Stimulated activated CD4-positive, alpha-beta T cell treated with anti-CD3 and anti-CD28 coated beads, Interleukin-1b, Interleukin-23, amount 100 ng/mL, for 1 hour (primary cell): ENCODE data around the gene KEL.

Experiments used
- DNase-seq, 2 donors: peaks; one replicate each; pipeline ENCODE4 v3.0.0-alpha.2; 2020; ENCODE audit warnings: low read depth in 2 of 2

KEL gene

GRCh38 chr7:142898377-142899170, 63.6 kb downstream of the KEL start:
- DNase-seq: no peak

- no peak for DNase-seq
These were observed 64.5 kb downstream of the KEL start for GRCh38 chr7:142897691-142898090.

GRCh38 chr7:142896741-142897379, 65.3 kb downstream of the KEL start:
- DNase-seq: no peak

GRCh38 chr7:142896151-142896550, 66.0 kb downstream of the KEL start:
- no peak for DNase-seq

- no peak for DNase-seq
These were observed 67.1 kb downstream of the KEL start for GRCh38 chr7:142894985-142895593.

GRCh38 chr7:142894112-142894984, 67.8 kb downstream of the KEL start:
- no peak for DNase-seq

- DNase-seq: no peak
These were observed 69.2 kb downstream of the KEL start for GRCh38 chr7:142892951-142893350.

GRCh38 chr7:142891490-142892082, 70.6 kb downstream of the KEL start:
- DNase-seq: no peak
